Tibial nerve (tissue), 4 donors: Measurements from ENCODE around the gene JCHAIN.

ENCODE experiments used
- CTCF ChIP-seq, 5 experiments: fragments of 200-600 bp in 3 of 5; fragments of 450-650 bp in 2 of 5; sonication (generic) in 3 of 5; IDR thresholded peaks; one replicate each; pipeline ENCODE4 v1.5.1; 2016 to 2019; ENCODE audit warnings: antibody characterized with exemption in 5 of 5, mild to moderate bottlenecking in 3 of 5, moderate library complexity in 2 of 5
- EP300 ChIP-seq, 2 donors: sonication (generic); formaldehyde crosslinking; IDR thresholded peaks; one replicate each; pipeline ENCODE4 v1.6.1; 2017; ENCODE audit warnings: antibody characterized with exemption in 2 of 2, mild to moderate bottlenecking in 1 of 2
- POLR2A ChIP-seq, 2 donors: fragments of 450-650 bp; IDR thresholded peaks; one replicate each; pipeline ENCODE4 v1.6.1; 2017; ENCODE audit warnings: antibody characterized with exemption in 2 of 2, mild to moderate bottlenecking in 2 of 2, moderate library complexity in 2 of 2

GRCh38 chr4:70676554-70677090 lies 10.3 kb upstream of the JCHAIN start:
- TF ChIP-seq POLR2A (IDR thresholded peaks at IDR 0.05): no peak
- no peak for TF ChIP-seq EP300 (IDR thresholded peaks at IDR 0.05)
- no peak for TF ChIP-seq CTCF (IDR thresholded peaks at IDR 0.05)
